ENCODE results near the gene GPER1. TPM values are rescaled to one million over a fixed set of nuclear protein-coding genes. Genes with fewer than 3 reads are reported as not detected.
"Not testable (repeated sequence)": the region's sequence is repeated elsewhere in the genome, so short reads cannot be mapped to it uniquely, and the experiment has no call there.

Gene GPER1
- total RNA-seq, 1 experiment from 2014 or later = 0.63 TPM

DNA sequence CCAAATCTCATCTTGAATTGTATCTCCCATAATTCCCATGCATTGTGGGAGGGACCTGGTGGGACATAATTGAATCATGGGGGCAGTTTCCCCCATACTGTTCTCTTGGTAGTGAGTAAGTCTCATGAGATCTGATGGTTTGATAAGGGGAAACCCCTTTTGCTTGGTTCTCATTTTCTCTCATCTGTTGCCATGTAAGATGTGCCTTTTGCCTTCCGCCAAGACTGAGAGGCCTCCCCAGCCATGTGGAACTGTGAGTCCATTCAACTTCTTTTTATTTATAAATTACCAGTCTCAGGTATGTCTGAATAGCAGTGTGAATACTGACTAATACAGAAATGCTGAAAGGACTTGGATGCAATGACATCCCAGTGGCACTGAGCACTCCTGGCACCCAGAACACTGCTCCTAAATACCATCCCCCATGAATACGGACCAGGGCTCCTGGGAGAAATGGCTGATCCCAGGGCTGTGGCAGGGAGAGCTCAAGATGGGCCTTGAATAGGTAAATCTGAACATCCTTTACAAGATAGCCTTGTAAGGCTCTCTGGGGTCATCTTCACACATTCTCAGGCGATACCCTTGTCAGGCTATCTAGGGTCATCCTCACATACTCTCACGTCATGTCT, 52.7 kb downstream of the GPER1 start:
- DNase-seq (ENCODE audit: low read depth) = no peak

DNA sequence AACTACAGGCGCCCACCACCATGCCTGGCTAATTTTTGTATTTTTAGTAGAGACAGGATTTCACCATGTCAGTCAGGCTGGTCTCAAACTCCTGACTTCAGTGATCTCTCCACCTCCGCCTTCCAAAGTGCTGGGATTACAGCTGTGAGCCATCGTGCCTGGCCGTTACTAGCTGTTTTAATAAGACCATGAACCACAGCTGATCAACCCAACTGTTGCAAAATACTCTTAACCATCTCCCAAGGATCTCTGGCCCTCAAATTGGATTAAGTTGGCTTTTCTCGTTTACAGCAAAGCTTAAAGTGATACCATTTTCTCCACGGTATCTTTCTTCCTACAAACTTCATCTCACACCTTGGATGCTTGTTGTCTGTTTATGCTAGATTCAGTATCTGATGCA, 53.7 kb downstream of the GPER1 start:
- DNase-seq (ENCODE audit: low read depth) = no peak

DNA sequence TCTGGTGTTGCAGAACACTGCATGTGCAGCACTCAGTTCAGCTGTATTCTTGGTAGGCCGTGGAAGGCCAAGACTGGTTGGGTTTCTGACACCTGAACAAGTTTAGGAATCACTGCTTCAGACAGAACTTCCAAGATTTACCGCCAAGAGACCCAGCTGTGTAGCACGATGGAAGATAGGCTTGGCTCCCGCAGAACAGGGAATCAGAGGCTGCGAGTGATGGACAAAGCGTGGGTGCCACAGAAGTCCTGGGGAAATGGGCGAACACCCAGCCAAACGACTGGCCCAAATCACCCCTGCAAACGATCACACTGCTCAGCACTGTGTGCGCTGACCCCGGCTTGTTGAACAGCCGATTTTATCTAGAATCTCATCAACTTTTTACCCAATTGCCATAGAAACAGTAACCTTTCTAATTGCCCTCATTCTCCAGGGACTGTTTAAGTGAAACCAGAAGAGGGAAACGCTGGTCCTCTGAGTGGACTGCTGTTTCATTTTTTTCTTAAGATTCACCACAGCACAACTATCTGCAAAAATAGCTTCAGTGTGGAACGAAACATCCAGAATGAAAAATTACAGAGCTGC, 54.2 kb downstream of the GPER1 start:
- DNase-seq (ENCODE audit: low read depth) = no peak

DNA sequence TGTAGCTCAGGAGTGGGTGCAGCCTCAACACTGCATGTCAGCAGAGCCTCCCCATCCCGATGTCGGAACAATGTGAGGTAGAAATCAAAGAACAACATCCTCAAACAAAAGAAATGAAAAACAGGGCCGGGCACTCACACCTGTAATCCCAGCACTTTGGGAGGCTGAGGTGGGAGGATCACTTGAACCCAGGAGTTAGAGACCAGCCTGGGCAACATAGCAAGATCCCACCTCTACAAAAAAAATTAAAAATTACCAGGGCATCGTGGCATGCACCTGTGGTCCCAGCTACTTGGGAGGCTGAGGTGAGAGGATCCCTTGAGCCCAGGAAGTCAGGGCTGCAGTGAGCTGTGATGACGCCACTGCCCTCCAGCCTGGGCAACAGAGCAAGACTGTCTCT, 55.1 kb downstream of the GPER1 start:
- DNase-seq (ENCODE audit: low read depth) = not testable (repeated sequence)

Other genes with a start within 250 kb of the GPER1 start
- 28.0 and 33.7 TPM in 2 replicates for gene GET4, start 211.6 kb upstream of the GPER1 start, total RNA-seq (2014; rRNA removed)
- 0.19 and 0.57 TPM in 2 replicates for gene ADAP1, start 133.4 kb upstream of the GPER1 start, total RNA-seq (2014; rRNA removed)
- 6.5 TPM in 2 replicates for gene COX19, start 112.6 kb upstream of the GPER1 start, total RNA-seq (2014; rRNA removed)
- 0.06 TPM in 1 of 2 replicates, not detected in the other for gene CYP2W1, start 104.9 kb upstream of the GPER1 start, total RNA-seq (2014; rRNA removed)
- gene GPR146, start 43.6 kb upstream of the GPER1 start, total RNA-seq (2014; rRNA removed) = 4.2 and 4.6 TPM in 2 replicates
- gene ZFAND2A, start 72.1 kb downstream of the GPER1 start, total RNA-seq (2014; rRNA removed) = 20.5 and 25.3 TPM in 2 replicates
- gene UNCX, start 144.8 kb downstream of the GPER1 start, total RNA-seq (2014; rRNA removed) = not detected in 2 replicates